A549 (cell line): Measurements from ENCODE around the gene AMIGO2. TPM values are rescaled to one million over a fixed set of nuclear protein-coding genes. Genes with fewer than 3 reads are reported as not detected.

Source experiments
- ATAC-seq, 2 experiments: fragments of 200-7000 bp in 1 of 2; fragments of >200 bp in 1 of 2; cut with Nextera tagmentation in 1 of 2; cut with Tn5 transposase in 1 of 2; 3 replicates each; pipeline versions ENCODE4 v1.8.0 to v1.9.1; 2018 to 2020; ENCODE audit warnings: mild to moderate bottlenecking in 1 of 2, moderate library complexity in 1 of 2
- CTCF ChIA-PET: fragments of 300-600 bp; sonication (Branson Sonifier 250); formaldehyde crosslinking; extraction: SDS; loops from one replicate; lab custom pipeline; 2021; ENCODE audit warnings: antibody characterized with exemption, inconsistent platforms; lab: Yijun Ruan, JAX
- POLR2A ChIA-PET: fragments of 350-600 bp; formaldehyde crosslinking; extraction: SDS; loops from one replicate; lab custom pipeline; 2021; ENCODE audit warnings: antibody characterized with exemption, inconsistent platforms; lab: Yijun Ruan, JAX
- DNase-seq, 2 experiments: peaks; one replicate each; pipeline versions ENCODE4 v3.0.0 to v3.0.0-alpha.2; 2011 to 2016; ENCODE audit warnings: low read depth in 1 of 2, low spot score in 1 of 2
- FAIRE-seq: peaks from 2 replicates; lab custom pipeline; 2011; peaks lifted over from hg19 to GRCh38; lab: Jason Lieb, UNC
- H3K27ac ChIP-seq, 2 experiments: fragments of >200 bp; sonication (Bioruptor Twin); formaldehyde crosslinking; 3 replicates each; pipeline ENCODE4 v1.5.1; 2016 to 2017
- H3K4me1 ChIP-seq: fragments of >200 bp; sonication (Bioruptor Twin); formaldehyde crosslinking; 3 replicates; pipeline ENCODE4 v1.6.1; 2016
- H3K4me2 ChIP-seq: fragments of >200 bp; sonication (Bioruptor Twin); formaldehyde crosslinking; 3 replicates; pipeline ENCODE4 v1.6.1; 2016
- H3K4me3 ChIP-seq: fragments of >200 bp; sonication (Bioruptor Twin); formaldehyde crosslinking; 3 replicates; pipeline ENCODE4 v1.5.1; 2016
- H3K9me3 ChIP-seq: fragments of >200 bp; sonication (Bioruptor Twin); formaldehyde crosslinking; 3 replicates; pipeline ENCODE4 v1.6.1; 2016
- CEBPB ChIP-seq, 2 experiments: fragments of >200 bp in 1 of 2; sonication (Bioruptor Twin) in 1 of 2; formaldehyde crosslinking in 1 of 2; IDR thresholded peaks; 2 replicates each; pipeline ENCODE4 v1.6.1; 2012 to 2016
- E2F6 ChIP-seq: IDR thresholded peaks from 2 replicates; pipeline ENCODE4 v1.6.1; 2012; ENCODE audit warnings: low read depth, borderline replicate concordance
- EP300 ChIP-seq, 2 experiments: fragments of >200 bp; sonication (Bioruptor Twin); formaldehyde crosslinking; IDR thresholded peaks; 2 replicates in 1 of 2; 3 replicates in 1 of 2; pipeline ENCODE4 v1.6.1; 2016 to 2017
- FOSL2 ChIP-seq, 2 experiments: fragments of 450-650 bp in 1 of 2; fragments of >200 bp in 1 of 2; sonication (Bioruptor Twin) in 1 of 2; formaldehyde crosslinking; IDR thresholded peaks; 2 replicates each; pipeline versions ENCODE4 v1.5.0 to v1.6.1; 2016 to 2020; ENCODE audit warnings: mild to moderate bottlenecking in 1 of 2, moderate library complexity in 1 of 2
- FOXS1 ChIP-seq: fragments of 250-450 bp; sonication (Bioruptor Pico); IDR thresholded peaks from 2 replicates; pipeline ENCODE4 v1.5.0; 2020; ENCODE audit warnings: mild to moderate bottlenecking, moderate library complexity
- GATA3 ChIP-seq: IDR thresholded peaks from 2 replicates; pipeline ENCODE4 v1.6.1; 2012; ENCODE audit warnings: borderline replicate concordance
- HES2 ChIP-seq: fragments of >200 bp; sonication (Bioruptor Twin); formaldehyde crosslinking; IDR thresholded peaks from 2 replicates; pipeline ENCODE4 v1.6.1; 2016
- HOXB13 ChIP-seq: fragments of 250-450 bp; sonication (Bioruptor Pico); IDR thresholded peaks from 2 replicates; pipeline ENCODE4 v1.5.0; 2020; ENCODE audit warnings: low read depth, mild to moderate bottlenecking, moderate library complexity
- HOXB5 ChIP-seq: fragments of 250-450 bp; sonication (Bioruptor Pico); IDR thresholded peaks from 2 replicates; pipeline ENCODE4 v1.5.0; 2020; ENCODE audit warnings: mild to moderate bottlenecking, moderate library complexity
- JUN ChIP-seq, 2 experiments: fragments of >200 bp; sonication (Bioruptor Twin); formaldehyde crosslinking; IDR thresholded peaks; 2 replicates in 1 of 2; 3 replicates in 1 of 2; pipeline ENCODE4 v1.6.1; 2016 to 2017
- JUNB ChIP-seq: fragments of >200 bp; sonication (Bioruptor Twin); formaldehyde crosslinking; IDR thresholded peaks from 2 replicates; pipeline ENCODE4 v1.6.1; 2016
- MAZ ChIP-seq: fragments of 150-350 bp; IDR thresholded peaks from 2 replicates; pipeline ENCODE4 v1.6.1; 2014; ENCODE audit warnings: antibody characterized with exemption, low read depth, low read length, borderline replicate concordance
- NFE2L2 ChIP-seq: fragments of 150-350 bp; conservative IDR thresholded peaks from 2 replicates; pipeline ENCODE4 v1.6.1; 2014; ENCODE audit warnings: low read length
- PBX3 ChIP-seq: IDR thresholded peaks from 2 replicates; pipeline ENCODE4 v1.6.1; 2012
- RAD21 ChIP-seq, 2 experiments: fragments of >200 bp in 1 of 2; sonication (Bioruptor Twin) in 1 of 2; formaldehyde crosslinking in 1 of 2; IDR thresholded peaks in 1 of 2; conservative IDR thresholded peaks in 1 of 2; 2 replicates in 1 of 2; 3 replicates in 1 of 2; pipeline ENCODE4 v1.6.1; 2012 to 2018; ENCODE audit warnings: inconsistent platforms in 1 of 2
- RNF2 ChIP-seq: fragments of 200-600 bp; sonication (generic); IDR thresholded peaks from 2 replicates; pipeline ENCODE4 v1.6.1; 2016; ENCODE audit warnings: low read depth, mild to moderate bottlenecking, antibody characterized with exemption, moderate library complexity, borderline replicate concordance
- SMC3 ChIP-seq: fragments of >200 bp; sonication (Bioruptor Twin); formaldehyde crosslinking; IDR thresholded peaks from 3 replicates; pipeline ENCODE4 v1.6.1; 2018; ENCODE audit warnings: inconsistent platforms
- SREBF2 ChIP-seq: fragments of 450-650 bp; IDR thresholded peaks from 2 replicates; pipeline ENCODE4 v1.6.1; 2014; ENCODE audit warnings: mild to moderate bottlenecking, moderate library complexity
- ZFP36 ChIP-seq: fragments of 450-650 bp; IDR thresholded peaks from 2 replicates; pipeline ENCODE4 v1.6.1; 2014; ENCODE audit warnings: borderline replicate concordance; ENCODE audit not compliant: partially characterized antibody
- WGBS: methylation state at CpG from one replicate; pipeline ENCODE4 v1.1.6; 2017; ENCODE audit errors: missing lambda C conversion rate; 5-methylcytosine and 5-hydroxymethylcytosine counted together
- polyA plus RNA-seq, 4 experiments: library from polyadenylated mRNA; depleted of rRNA in 3 of 4; stranded (reverse); fragments of >200 nt; fragmentation: RNase III in 1 of 4; extraction: RNeasy Plus Mini Kit Qiagen cat#74134 plus additional on column Dnase treatment in 1 of 4; gene quantifications; 2 replicates in 3 of 4; 3 replicates in 1 of 4; pipeline ENCODE4 v1.2.3, GENCODE V29; 2011 to 2017
- TF ChIP-seq, protein P1 (sequence below): fragments of >200 bp; sonication (Bioruptor Twin); formaldehyde crosslinking; IDR thresholded peaks from 3 replicates; pipeline ENCODE4 v1.6.1; 2016
- TF ChIP-seq, protein P2 (sequence below): IDR thresholded peaks from 2 replicates; pipeline ENCODE4 v1.6.1; 2012

Gene AMIGO2
- polyA plus RNA-seq, 2 of the 4 experiments (the other 2 are of a cell fraction) = 288 to 636 TPM

GRCh38 chr12:47085815-47086252, 6.1 kb upstream of the AMIGO2 start:
- POLR2A ChIA-PET = interaction anchor here (0.6 to 5.2 kb wide), 9 partner anchors 9 to 562 kb away, joined by 3 to 38 read pairs (median 7); no protein-coding TSS in a partner anchor
- TF ChIP-seq JUN (IDR thresholded peaks at IDR 0.05) = peak; percentile 91 to 93
- TF ChIP-seq GATA3 = peak; percentile 95
- TF ChIP-seq SMC3 = peak; percentile 48; the same call in 1 of the 3 replicates
- TF ChIP-seq SREBF2 = no peak
- TF ChIP-seq, protein P1, sequence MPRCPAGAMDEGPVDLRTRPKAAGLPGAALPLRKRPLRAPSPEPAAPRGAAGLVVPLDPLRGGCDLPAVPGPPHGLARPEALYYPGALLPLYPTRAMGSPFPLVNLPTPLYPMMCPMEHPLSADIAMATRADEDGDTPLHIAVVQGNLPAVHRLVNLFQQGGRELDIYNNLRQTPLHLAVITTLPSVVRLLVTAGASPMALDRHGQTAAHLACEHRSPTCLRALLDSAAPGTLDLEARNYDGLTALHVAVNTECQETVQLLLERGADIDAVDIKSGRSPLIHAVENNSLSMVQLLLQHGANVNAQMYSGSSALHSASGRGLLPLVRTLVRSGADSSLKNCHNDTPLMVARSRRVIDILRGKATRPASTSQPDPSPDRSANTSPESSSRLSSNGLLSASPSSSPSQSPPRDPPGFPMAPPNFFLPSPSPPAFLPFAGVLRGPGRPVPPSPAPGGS = peak; percentile 83; the same call in 2 of the 3 replicates
- TF ChIP-seq HOXB5 (CRISPR knock-in tag) = peak; percentile 88
- no peak for TF ChIP-seq NFE2L2
- peak; percentile 64 for TF ChIP-seq ZFP36
- peak; percentile 94 to 95; a peak in 4 of 5 replicates for TF ChIP-seq EP300 (IDR thresholded peaks at IDR 0.05)
- peak; percentile 71 for TF ChIP-seq PBX3
- peak; percentile 82 for TF ChIP-seq FOSL2 (IDR thresholded peaks at IDR 0.05)
- TF ChIP-seq FOSL2 (CRISPR knock-in tag; IDR thresholded peaks at IDR 0.05) = peak; percentile 96
- peak; percentile 52; the same call in 1 of the 2 replicates for TF ChIP-seq HES2
- TF ChIP-seq RNF2 = no peak
- TF ChIP-seq RAD21 (conservative IDR thresholded peaks at IDR 0.05 in 1 of 2, IDR thresholded peaks at IDR 0.05 in 1 of 2) = peak; percentile 23 to 69; a peak in 3 of 5 replicates
- TF ChIP-seq E2F6 = peak; percentile 26; the same call in 1 of the 2 replicates
- no peak for TF ChIP-seq MAZ
- TF ChIP-seq HOXB13 = peak; percentile 80; the same call in 1 of the 2 replicates
- TF ChIP-seq CEBPB (IDR thresholded peaks at IDR 0.05) = peak; percentile 94 to 95
- TF ChIP-seq, protein P2, sequence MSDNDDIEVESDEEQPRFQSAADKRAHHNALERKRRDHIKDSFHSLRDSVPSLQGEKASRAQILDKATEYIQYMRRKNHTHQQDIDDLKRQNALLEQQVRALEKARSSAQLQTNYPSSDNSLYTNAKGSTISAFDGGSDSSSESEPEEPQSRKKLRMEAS = peak; percentile 81
- TF ChIP-seq JUNB = peak; percentile 90
- TF ChIP-seq FOXS1 (CRISPR knock-in tag) = peak; percentile 65; the same call in 1 of the 2 replicates
- TF ChIP-seq, all 56 proteins: peak for 17
- CTCF ChIA-PET = interaction anchor here (0.5 to 1.2 kb wide), 4 partner anchors 10 to 188 kb away, joined by 3 to 5 read pairs (median 3); no protein-coding TSS in a partner anchor
- WGBS = 3% methylated on average over 6 of the region's 6 CpGs
- Histone ChIP-seq H3K27ac (peak overlapping the region; percentile 97 to 100), H3K4me1 (peaks cover 73% of the 10 kb centered on the region), H3K4me3 (no peak overlapping the region; the same call in 2 of the 3 replicates), H3K4me2 (peak overlapping the region; percentile 89), H3K9me3 (peaks cover 11% of the 10 kb centered on the region; the same call in 2 of the 3 replicates)
- ATAC-seq (peak; percentile 48 to 67), DNase-seq (peak in 1 of 2 experiments; percentile 94), FAIRE-seq (peak; percentile 97)

- POLR2A ChIA-PET = interaction anchor here (0.8 to 11.0 kb wide), 10 partner anchors 10 to 294 kb away, joined by 3 to 156 read pairs (median 10); no protein-coding TSS in a partner anchor
- no peak for TF ChIP-seq SREBF2
- 2% methylated on average over 1 of the region's 1 CpG for WGBS
- no peak for ATAC-seq
- Histone ChIP-seq H3K9me3 (no peaks in the 10 kb centered on the region), H3K4me1 (peaks cover 73% of the 10 kb centered on the region), H3K4me2 (peak overlapping the region; percentile 89), H3K4me3 (0 out of 3 replicates have a peak overlapping the region, but pooled peaks have one; percentile 2), H3K27ac (peak overlapping the region; percentile 97 to 100)
- no peak for DNase-seq
- CTCF ChIA-PET = interaction anchor here (0.8 to 1.6 kb wide), 4 partner anchors 14 to 603 kb away, joined by 3 to 4 read pairs (median 4); no protein-coding TSS in a partner anchor
- no peak for FAIRE-seq
Measured at GRCh38 chr12:47084172-47084571, 4.4 kb upstream of the AMIGO2 start.
